GM19238 (cell line): Measurements from ENCODE around the gene RFLNA.

Experiments
- DNase-seq: peaks from one replicate; pipeline ENCODE4 v3.0.0; 2011; ENCODE audit warnings: low spot score; ENCODE audit not compliant: insufficient read length

The RFLNA gene

GRCh38 chr12:124294780-124295341 lies at the start of gene RFLNA:
Gene RFLNA (plus strand): TSS chr12:124295093. CDS start chr12:124295430, 337 bp downstream.
- DNase-seq: no peak

GRCh38 chr12:124247331-124247730 lies 47.6 kb upstream of the RFLNA start:
- DNase-seq: no peak

- no peak for DNase-seq
These were observed 45.7 kb upstream of the RFLNA start for GRCh38 chr12:124248941-124249825.

GRCh38 chr12:124251186-124251585 lies 43.7 kb upstream of the RFLNA start:
- DNase-seq: no peak

GRCh38 chr12:124252964-124253363 lies 41.9 kb upstream of the RFLNA start:
- no peak for DNase-seq

- no peak for DNase-seq
These were observed 40.8 kb upstream of the RFLNA start for GRCh38 chr12:124254126-124254525.

- DNase-seq: no peak
These were observed 35.5 kb upstream of the RFLNA start for GRCh38 chr12:124259154-124260066.

- no peak for DNase-seq
These were observed 33.0 kb upstream of the RFLNA start for GRCh38 chr12:124261885-124262284.

- DNase-seq: no peak
These were observed 30.7 kb upstream of the RFLNA start for GRCh38 chr12:124264089-124264795.

GRCh38 chr12:124264879-124265278 lies 30.0 kb upstream of the RFLNA start:
- DNase-seq: no peak

GRCh38 chr12:124267205-124267778 lies 27.6 kb upstream of the RFLNA start:
- no peak for DNase-seq

- DNase-seq: no peak
These were observed 24.2 kb upstream of the RFLNA start for GRCh38 chr12:124270671-124271070.

GRCh38 chr12:124273630-124274029 lies 21.3 kb upstream of the RFLNA start:
- peak; percentile 31 for DNase-seq

- DNase-seq: no peak
These were observed 18.6 kb upstream of the RFLNA start for GRCh38 chr12:124276337-124276736.

- no peak for DNase-seq
These were observed 17.3 kb upstream of the RFLNA start for GRCh38 chr12:124277394-124278241.

- no peak for DNase-seq
These were observed 16.3 kb upstream of the RFLNA start for GRCh38 chr12:124278389-124279101.

- no peak for DNase-seq
These were observed 15.6 kb upstream of the RFLNA start for GRCh38 chr12:124279315-124279714.

GRCh38 chr12:124279846-124280360 lies 15.0 kb upstream of the RFLNA start:
- no peak for DNase-seq

- DNase-seq: no peak
These were observed 13.6 kb upstream of the RFLNA start for GRCh38 chr12:124281309-124281708.
